Measurements from ENCODE around the gene STMN1.
A peak's percentile ranks its signal among the peaks of the same experiment; 100 is the strongest.

STMN1 gene

GRCh38 chr1:25890239-25891034, 15.8 kb downstream of the STMN1 start:
- DNase-seq, result peak; percentile 37

GRCh38 chr1:25889470-25889869, 16.7 kb downstream of the STMN1 start:
- DNase-seq, result peak; percentile 86

- DNase-seq, result no peak
Observed at GRCh38 chr1:25888426-25888987, 17.7 kb downstream of the STMN1 start.

GRCh38 chr1:25885602-25886001, 20.6 kb downstream of the STMN1 start:
- no peak for DNase-seq

- DNase-seq, result no peak
Observed at GRCh38 chr1:25881266-25881665, 25.0 kb downstream of the STMN1 start.

GRCh38 chr1:25880518-25880917, 25.7 kb downstream of the STMN1 start:
- no peak for DNase-seq

GRCh38 chr1:25879675-25880074, 26.5 kb downstream of the STMN1 start:
- no peak for DNase-seq

- no peak for DNase-seq
Observed at GRCh38 chr1:25878690-25879089, 27.5 kb downstream of the STMN1 start.

GRCh38 chr1:25877155-25877554, 29.1 kb downstream of the STMN1 start:
- no peak for DNase-seq

GRCh38 chr1:25876693-25877077, 29.5 kb downstream of the STMN1 start:
- no peak for DNase-seq

- peak; percentile 22 for DNase-seq
Observed at GRCh38 chr1:25875856-25876692, 30.1 kb downstream of the STMN1 start.

GRCh38 chr1:25875154-25875855, 30.9 kb downstream of the STMN1 start, which contains the start of gene PAQR7:
PAQR7 (minus strand) TSS chr1:25875708; CDS start chr1:25863839, 11,869 bp downstream.
- DNase-seq, result peak; percentile 83

- DNase-seq, result no peak
Observed at GRCh38 chr1:25874635-25875153, 31.5 kb downstream of the STMN1 start.

- no peak for DNase-seq
Observed at GRCh38 chr1:25874209-25874608, 32.0 kb downstream of the STMN1 start.

GRCh38 chr1:25873120-25873519, 33.1 kb downstream of the STMN1 start:
- no peak for DNase-seq

- DNase-seq, result no peak
Observed at GRCh38 chr1:25872713-25873112, 33.5 kb downstream of the STMN1 start.

- no peak for DNase-seq
Observed at GRCh38 chr1:25871704-25872494, 34.3 kb downstream of the STMN1 start.

- no peak for DNase-seq
Observed at GRCh38 chr1:25871086-25871703, 35.0 kb downstream of the STMN1 start.

- DNase-seq, result no peak
Observed at GRCh38 chr1:25870614-25871013, 35.6 kb downstream of the STMN1 start.

- no peak for DNase-seq
Observed at GRCh38 chr1:25869909-25870606, 36.2 kb downstream of the STMN1 start.

All from DMS153 (cell line).